ENCODE results near the gene POPDC3. TPM values are rescaled to one million over a fixed set of nuclear protein-coding genes. Genes with fewer than 3 reads are reported as not detected.
"Not testable (repeated sequence)": the region's sequence is repeated elsewhere in the genome, so short reads cannot be mapped to it uniquely, and the experiment has no call there.

POPDC3 gene
- total RNA-seq, 4 donors from 2014 or later, result not detected

DNA sequence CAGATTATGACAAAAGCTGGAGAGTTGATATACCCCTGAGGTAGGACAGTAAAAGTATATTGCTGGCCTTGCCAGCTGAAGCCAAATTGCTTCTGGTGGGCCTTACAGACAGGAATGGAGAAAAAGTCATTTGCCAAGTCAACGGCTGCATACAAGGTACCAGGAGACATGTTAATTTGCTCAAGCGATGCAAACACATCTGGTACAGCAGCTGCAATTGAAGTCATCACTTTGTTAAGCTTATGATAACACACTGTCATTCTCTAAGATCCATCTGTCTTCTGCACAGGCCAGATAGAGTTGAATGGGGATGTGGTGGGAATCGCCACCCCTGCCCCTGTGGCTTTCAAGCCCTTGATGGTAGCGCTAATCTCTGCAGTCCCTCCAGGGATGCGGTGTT is 40.4 kb upstream of the POPDC3 start:
- no peak for DNase-seq
- no peaks in the 10 kb centered on the region for H3K27me3 ChIP-seq
- no peak overlapping the region for H3K27ac ChIP-seq
- TF ChIP-seq, protein P1, sequence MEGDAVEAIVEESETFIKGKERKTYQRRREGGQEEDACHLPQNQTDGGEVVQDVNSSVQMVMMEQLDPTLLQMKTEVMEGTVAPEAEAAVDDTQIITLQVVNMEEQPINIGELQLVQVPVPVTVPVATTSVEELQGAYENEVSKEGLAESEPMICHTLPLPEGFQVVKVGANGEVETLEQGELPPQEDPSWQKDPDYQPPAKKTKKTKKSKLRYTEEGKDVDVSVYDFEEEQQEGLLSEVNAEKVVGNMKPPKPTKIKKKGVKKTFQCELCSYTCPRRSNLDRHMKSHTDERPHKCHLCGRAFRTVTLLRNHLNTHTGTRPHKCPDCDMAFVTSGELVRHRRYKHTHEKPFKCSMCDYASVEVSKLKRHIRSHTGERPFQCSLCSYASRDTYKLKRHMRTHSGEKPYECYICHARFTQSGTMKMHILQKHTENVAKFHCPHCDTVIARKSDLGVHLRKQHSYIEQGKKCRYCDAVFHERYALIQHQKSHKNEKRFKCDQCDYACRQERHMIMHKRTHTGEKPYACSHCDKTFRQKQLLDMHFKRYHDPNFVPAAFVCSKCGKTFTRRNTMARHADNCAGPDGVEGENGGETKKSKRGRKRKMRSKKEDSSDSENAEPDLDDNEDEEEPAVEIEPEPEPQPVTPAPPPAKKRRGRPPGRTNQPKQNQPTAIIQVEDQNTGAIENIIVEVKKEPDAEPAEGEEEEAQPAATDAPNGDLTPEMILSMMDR (IDR thresholded peaks at IDR 0.05), result no peak
- TF ChIP-seq POLR2A (IDR thresholded peaks at IDR 0.05), result no peak
- H3K36me3 ChIP-seq, result no peaks in the 10 kb centered on the region
- no peak overlapping the region for H3K4me3 ChIP-seq
- H3K4me1 ChIP-seq, result no peaks in the 10 kb centered on the region
- no peaks in the 10 kb centered on the region for H3K9me3 ChIP-seq

DNA sequence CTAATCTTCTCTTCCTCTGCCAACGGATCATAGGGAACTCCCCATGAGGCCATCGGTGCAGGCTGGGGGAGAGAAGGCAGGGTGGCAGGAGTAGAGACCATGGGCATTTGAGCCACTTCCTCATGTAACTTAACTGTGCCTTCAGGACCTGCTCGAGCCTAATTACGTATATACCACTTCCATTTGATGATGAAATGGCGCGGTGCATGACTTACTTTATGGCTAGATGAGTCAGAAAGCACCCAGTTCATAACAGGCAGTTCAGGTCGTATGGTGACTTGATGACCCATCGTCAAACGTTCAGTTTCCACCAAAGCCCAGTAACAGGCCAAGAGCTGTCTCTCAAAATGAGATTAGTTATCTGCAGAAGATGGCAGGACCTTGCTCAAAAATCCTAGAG is 39.4 kb upstream of the POPDC3 start:
- not testable (repeated sequence) for H3K4me1 ChIP-seq, H3K9me3 ChIP-seq, H3K36me3 ChIP-seq, DNase-seq, H3K4me3 ChIP-seq, H3K27me3 ChIP-seq, H3K27ac ChIP-seq

DNA sequence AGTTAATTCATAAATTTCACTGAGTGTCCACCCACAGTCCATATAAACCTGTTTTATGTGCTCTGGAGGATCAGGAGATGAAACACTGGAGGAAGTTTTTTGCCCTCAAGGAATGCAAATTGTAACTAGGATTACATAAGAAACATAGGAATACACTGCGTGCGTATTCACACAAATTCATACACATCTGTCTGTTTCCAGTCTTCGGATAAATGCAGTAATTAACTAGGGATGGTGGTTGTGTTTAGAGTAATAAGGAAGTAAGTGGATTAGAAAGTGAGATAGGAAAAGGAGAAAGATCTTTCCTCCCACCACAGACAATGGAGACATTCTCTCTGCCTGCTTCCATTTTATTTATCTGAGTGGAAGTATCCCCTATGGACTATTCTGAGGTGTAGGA is 35.7 kb upstream of the POPDC3 start:
- no peak overlapping the region for H3K27ac ChIP-seq
- H3K9me3 ChIP-seq, result no peaks in the 10 kb centered on the region
- no peak overlapping the region for H3K4me3 ChIP-seq
- no peaks in the 10 kb centered on the region for H3K27me3 ChIP-seq
- no peaks in the 10 kb centered on the region for H3K36me3 ChIP-seq
- no peak for DNase-seq
- H3K4me1 ChIP-seq, result no peaks in the 10 kb centered on the region
- no peak for TF ChIP-seq POLR2A (IDR thresholded peaks at IDR 0.05)
- TF ChIP-seq, protein P1 (IDR thresholded peaks at IDR 0.05), result no peak

DNA sequence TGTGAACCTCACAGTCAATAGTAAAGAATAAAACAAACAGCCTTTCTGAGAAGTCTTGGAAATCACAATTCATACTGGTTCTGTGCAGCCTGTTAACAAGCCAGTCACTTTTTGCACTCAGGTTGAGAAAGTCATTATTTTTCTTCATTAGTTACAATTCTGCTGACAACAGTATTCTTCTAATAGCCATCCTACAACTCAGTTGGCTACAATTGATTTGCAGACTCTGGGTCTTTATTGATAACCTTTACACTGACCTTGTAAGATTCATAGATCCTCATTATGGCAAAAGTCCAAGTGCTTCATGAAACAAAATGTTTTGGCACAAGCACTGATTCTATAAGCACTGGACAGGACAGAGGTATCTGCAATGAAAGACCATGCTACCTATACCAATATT is 34.9 kb upstream of the POPDC3 start:
- no peaks in the 10 kb centered on the region for H3K27me3 ChIP-seq
- H3K4me1 ChIP-seq, result no peaks in the 10 kb centered on the region
- H3K4me3 ChIP-seq, result no peak overlapping the region
- no peaks in the 10 kb centered on the region for H3K9me3 ChIP-seq
- TF ChIP-seq, protein P1 (IDR thresholded peaks at IDR 0.05), result no peak
- TF ChIP-seq POLR2A (IDR thresholded peaks at IDR 0.05), result no peak
- H3K36me3 ChIP-seq, result no peaks in the 10 kb centered on the region
- DNase-seq, result no peak
- no peak overlapping the region for H3K27ac ChIP-seq

DNA sequence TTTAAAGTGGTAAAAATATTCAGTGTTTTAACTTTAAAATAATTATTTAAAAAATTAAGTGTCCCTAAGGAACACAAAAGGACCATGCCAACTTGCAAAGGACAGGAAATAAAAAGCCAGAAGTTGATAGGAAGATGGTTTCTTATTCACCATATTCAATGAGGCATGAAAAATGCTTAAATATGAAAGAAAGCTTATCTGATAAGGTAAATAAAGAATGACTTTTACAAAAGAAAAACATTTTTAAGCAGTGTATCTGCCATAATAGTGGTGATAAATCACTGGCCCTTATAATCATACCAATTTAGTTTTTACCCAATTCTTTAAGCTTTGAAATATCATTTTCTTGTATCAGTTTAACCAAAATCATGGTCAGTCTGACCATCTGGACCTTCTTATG is 33.5 kb upstream of the POPDC3 start:
- no peaks in the 10 kb centered on the region for H3K36me3 ChIP-seq
- no peaks in the 10 kb centered on the region for H3K9me3 ChIP-seq
- no peak overlapping the region for H3K27ac ChIP-seq
- no peaks in the 10 kb centered on the region for H3K27me3 ChIP-seq
- H3K4me3 ChIP-seq, result no peak overlapping the region
- TF ChIP-seq, protein P1 (IDR thresholded peaks at IDR 0.05), result no peak
- no peak for TF ChIP-seq POLR2A (IDR thresholded peaks at IDR 0.05)
- H3K4me1 ChIP-seq, result no peaks in the 10 kb centered on the region
- DNase-seq, result no peak

DNA sequence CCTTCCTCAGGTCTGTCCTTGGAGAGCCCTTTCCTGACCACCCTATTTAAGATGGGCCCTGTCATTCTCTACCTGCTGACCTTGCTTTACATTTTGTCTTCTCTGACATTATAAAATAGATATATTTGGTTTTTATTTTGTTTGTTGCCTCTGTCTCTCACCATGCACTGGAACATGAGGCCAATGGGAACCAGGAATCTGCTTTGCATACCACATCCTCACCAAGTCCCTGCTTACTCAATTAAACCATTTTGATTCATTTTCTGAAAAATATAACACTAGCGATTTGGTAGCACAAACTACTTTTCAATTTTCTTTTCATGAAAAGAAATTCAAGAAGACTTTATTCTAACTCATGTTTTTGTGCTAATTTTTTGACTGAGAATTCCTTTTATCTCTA is 32.8 kb upstream of the POPDC3 start:
- no peaks in the 10 kb centered on the region for H3K36me3 ChIP-seq
- no peak for DNase-seq
- H3K9me3 ChIP-seq, result no peaks in the 10 kb centered on the region
- H3K27me3 ChIP-seq, result no peaks in the 10 kb centered on the region
- H3K27ac ChIP-seq, result no peak overlapping the region
- TF ChIP-seq POLR2A (IDR thresholded peaks at IDR 0.05), result no peak
- TF ChIP-seq, protein P1 (IDR thresholded peaks at IDR 0.05), result no peak
- no peak overlapping the region for H3K4me3 ChIP-seq
- no peaks in the 10 kb centered on the region for H3K4me1 ChIP-seq
